SK-N-MC (cell line): ENCODE results near the gene AFF2.

Experiments
- EZH2 ChIP-seq: fragments of 200-600 bp; sonication (generic); IDR thresholded peaks from one replicate; pipeline ENCODE4 v1.6.1; 2017; ENCODE audit warnings: antibody characterized with exemption
- FOXP2 ChIP-seq: optimal IDR thresholded peaks from 2 replicates; pipeline ENCODE3; 2011; ENCODE audit warnings: mild to moderate bottlenecking, moderate library complexity; ENCODE audit not compliant: insufficient read depth; ENCODE audit errors: extremely low read length, control extremely low read depth
- POLR2AphosphoS5 ChIP-seq: IDR thresholded peaks from 2 replicates; pipeline ENCODE4 v1.6.1; 2012; ENCODE audit warnings: mild to moderate bottlenecking, low read depth, low read length, borderline replicate concordance

GRCh38 chrX:148915474-148915873 is 415.1 kb downstream of the AFF2 start:
- TF ChIP-seq POLR2AphosphoS5 (no peak), EZH2 (no peak), FOXP2 (no peak)
